ENCODE measurements around the gene GRIK1.

Gene GRIK1

GRCh38 chr21:29803191-29803590, 136.6 kb downstream of the GRIK1 start:
- Histone ChIP-seq H3K27ac (ENCODE audit: low read depth, low read length) (no peak overlapping the region), H3K9me2 (replicated peaks; ENCODE audit: control insufficient read depth, low read length) (no peaks in the 10 kb centered on the region), H3F3A (ENCODE audit: control insufficient read depth, insufficient read depth) (no peaks in the 10 kb centered on the region), H3K9me3 (ENCODE audit: control insufficient read depth, insufficient read depth, low read length) (no peaks in the 10 kb centered on the region; the same call in 1 of the 2 replicates), H3K36me3 (ENCODE audit: control insufficient read depth, low read length) (no peaks in the 10 kb centered on the region), H3K4me3 (ENCODE audit: low read length) (no peak overlapping the region), H4K20me1 (ENCODE audit: control insufficient read depth, insufficient read depth, low read depth, low read length) (no peaks in the 10 kb centered on the region), H3K4me1 (ENCODE audit: control insufficient read depth, low read length) (no peaks in the 10 kb centered on the region), H3K4me2 (ENCODE audit: low read length) (no peak overlapping the region), H3K79me2 (ENCODE audit: control insufficient read depth, low read length) (no peaks in the 10 kb centered on the region), H3K27me3 (ENCODE audit: control insufficient read depth, low read length) (no peaks in the 10 kb centered on the region)
- no peak for TF ChIP-seq CTCF (IDR thresholded peaks at IDR 0.05; ENCODE audit: low read depth, low read length, poor library complexity, severe bottlenecking)
- no peak for TF ChIP-seq EZH2phosphoT487 (IDR thresholded peaks at IDR 0.05; ENCODE audit: borderline replicate concordance, low read length)

GRCh38 chr21:29801122-29801521, 138.7 kb downstream of the GRIK1 start:
- H3K27me3 ChIP-seq (ENCODE audit: control insufficient read depth, low read length) = no peaks in the 10 kb centered on the region
- H3K36me3 ChIP-seq (ENCODE audit: control insufficient read depth, low read length) = no peaks in the 10 kb centered on the region
- no peak overlapping the region for H3K27ac ChIP-seq (ENCODE audit: low read depth, low read length)
- TF ChIP-seq EZH2phosphoT487 (IDR thresholded peaks at IDR 0.05; ENCODE audit: borderline replicate concordance, low read length) = no peak
- H3F3A ChIP-seq (ENCODE audit: control insufficient read depth, insufficient read depth) = no peaks in the 10 kb centered on the region
- no peaks in the 10 kb centered on the region for H4K20me1 ChIP-seq (ENCODE audit: control insufficient read depth, insufficient read depth, low read depth, low read length)
- H3K4me3 ChIP-seq (ENCODE audit: low read length) = no peak overlapping the region
- H3K9me3 ChIP-seq (ENCODE audit: control insufficient read depth, insufficient read depth, low read length) = no peaks in the 10 kb centered on the region; the same call in 1 of the 2 replicates
- no peaks in the 10 kb centered on the region for H3K4me1 ChIP-seq (ENCODE audit: control insufficient read depth, low read length)
- H3K9me2 ChIP-seq (replicated peaks; ENCODE audit: control insufficient read depth, low read length) = no peaks in the 10 kb centered on the region
- H3K4me2 ChIP-seq (ENCODE audit: low read length) = no peak overlapping the region
- no peaks in the 10 kb centered on the region for H3K79me2 ChIP-seq (ENCODE audit: control insufficient read depth, low read length)

- TF ChIP-seq EZH2phosphoT487 (IDR thresholded peaks at IDR 0.05; ENCODE audit: borderline replicate concordance, low read length) = no peak
- no peak for TF ChIP-seq CTCF (IDR thresholded peaks at IDR 0.05; ENCODE audit: low read depth, low read length, poor library complexity, severe bottlenecking)
- H3K27ac ChIP-seq (ENCODE audit: low read depth, low read length) = no peak overlapping the region
These were observed 139.7 kb downstream of the GRIK1 start for GRCh38 chr21:29800056-29800455.

GRCh38 chr21:29798840-29799239, 141.0 kb downstream of the GRIK1 start:
- TF ChIP-seq CTCF (IDR thresholded peaks at IDR 0.05; ENCODE audit: low read depth, low read length, poor library complexity, severe bottlenecking) (no peak), EZH2phosphoT487 (IDR thresholded peaks at IDR 0.05; ENCODE audit: borderline replicate concordance, low read length) (no peak)
- Histone ChIP-seq H3K27me3 (ENCODE audit: control insufficient read depth, low read length) (no peaks in the 10 kb centered on the region), H3K79me2 (ENCODE audit: control insufficient read depth, low read length) (no peaks in the 10 kb centered on the region), H3K36me3 (ENCODE audit: control insufficient read depth, low read length) (no peaks in the 10 kb centered on the region), H3K27ac (ENCODE audit: low read depth, low read length) (no peak overlapping the region), H4K20me1 (ENCODE audit: control insufficient read depth, insufficient read depth, low read depth, low read length) (no peaks in the 10 kb centered on the region), H3K4me3 (ENCODE audit: low read length) (no peak overlapping the region), H3K9me3 (ENCODE audit: control insufficient read depth, insufficient read depth, low read length) (no peaks in the 10 kb centered on the region), H3K4me1 (ENCODE audit: control insufficient read depth, low read length) (no peaks in the 10 kb centered on the region), H3K4me2 (ENCODE audit: low read length) (no peak overlapping the region), H3K9me2 (replicated peaks; ENCODE audit: control insufficient read depth, low read length) (no peaks in the 10 kb centered on the region), H3F3A (ENCODE audit: control insufficient read depth, insufficient read depth) (no peaks in the 10 kb centered on the region)

More at GRCh38 chr21:29800056-29800455, 139.7 kb downstream of the GRIK1 start:
- no peak overlapping the region for H3K4me3 ChIP-seq (ENCODE audit: low read length)
- no peak overlapping the region for H3K4me2 ChIP-seq (ENCODE audit: low read length)
- H4K20me1 ChIP-seq (ENCODE audit: control insufficient read depth, insufficient read depth, low read depth, low read length) = no peaks in the 10 kb centered on the region
- no peaks in the 10 kb centered on the region for H3K9me2 ChIP-seq (replicated peaks; ENCODE audit: control insufficient read depth, low read length)
- H3K36me3 ChIP-seq (ENCODE audit: control insufficient read depth, low read length) = no peaks in the 10 kb centered on the region
- H3F3A ChIP-seq (ENCODE audit: control insufficient read depth, insufficient read depth) = no peaks in the 10 kb centered on the region
- no peaks in the 10 kb centered on the region for H3K9me3 ChIP-seq (ENCODE audit: control insufficient read depth, insufficient read depth, low read length)
- no peaks in the 10 kb centered on the region for H3K79me2 ChIP-seq (ENCODE audit: control insufficient read depth, low read length)
- no peaks in the 10 kb centered on the region for H3K4me1 ChIP-seq (ENCODE audit: control insufficient read depth, low read length)
- no peaks in the 10 kb centered on the region for H3K27me3 ChIP-seq (ENCODE audit: control insufficient read depth, low read length)

Data from DOHH2 (cell line).